ENCODE data around the gene RHBDD3.

GRCh38 chr22:29233277-29233877 lies 34.4 kb downstream of the RHBDD3 start:
- TF ChIP-seq GLI4 (tag by site-specific recombination; IDR thresholded peaks at IDR 0.05) (no peak), ZFHX2 (tag by site-specific recombination; conservative IDR thresholded peaks at IDR 0.05) (no peak), CTCF (tag by site-specific recombination; IDR thresholded peaks at IDR 0.05) (no peak)

Data from HEK293 (cell line).